ENCODE data around the gene GLS. TPM values are rescaled to one million over a fixed set of nuclear protein-coding genes. Genes with fewer than 3 reads are reported as not detected.

The GLS gene
- polyA plus RNA-seq, 1 experiment = 206 TPM

GRCh38 chr2:190961918-190962487 lies 81.4 kb downstream of the GLS start:
- CTCF ChIA-PET = no interaction called here
- no peaks in the 10 kb centered on the region for H3K27me3 ChIP-seq (ENCODE audit: control insufficient read depth, insufficient read depth, low read length)
- no peak overlapping the region for H3K4me3 ChIP-seq (ENCODE audit: low read depth, low read length)
- POLR2A ChIA-PET = no interaction called here
- no peak for DNase-seq (ENCODE audit: low read depth, low spot score)
- H3K27ac ChIP-seq (ENCODE audit: low read depth, low read length) = no peak overlapping the region
- no peak for TF ChIP-seq CTCF (IDR thresholded peaks at IDR 0.05; ENCODE audit: low read depth, low read length)
- no peaks in the 10 kb centered on the region for H3K9me3 ChIP-seq (ENCODE audit: control insufficient read depth, insufficient read depth, low read length)

GRCh38 chr2:190963088-190963487 lies 82.5 kb downstream of the GLS start:
- ChIA-PET CTCF (interaction anchor here (1.0 kb wide), 1 partner anchor 33 kb away, joined by 3 read pairs; no protein-coding TSS in a partner anchor), POLR2A (no interaction called here)
- H3K27me3 ChIP-seq (ENCODE audit: control insufficient read depth, insufficient read depth, low read length) = no peaks in the 10 kb centered on the region
- no peak for DNase-seq (ENCODE audit: low read depth, low spot score)
- no peaks in the 10 kb centered on the region for H3K9me3 ChIP-seq (ENCODE audit: control insufficient read depth, insufficient read depth, low read length)
- H3K4me3 ChIP-seq (ENCODE audit: low read depth, low read length) = no peak overlapping the region
- H3K27ac ChIP-seq (ENCODE audit: low read depth, low read length) = no peak overlapping the region
- TF ChIP-seq CTCF (IDR thresholded peaks at IDR 0.05; ENCODE audit: low read depth, low read length) = no peak

- ChIA-PET POLR2A (no interaction called here), CTCF (interaction anchor here (0.6 kb wide), 2 partner anchors 14 to 192 kb away, joined by 3 read pairs; no protein-coding TSS in a partner anchor)
- Histone ChIP-seq H3K9me3 (ENCODE audit: control insufficient read depth, insufficient read depth, low read length) (no peaks in the 10 kb centered on the region), H3K4me3 (ENCODE audit: low read depth, low read length) (no peak overlapping the region), H3K27ac (ENCODE audit: low read depth, low read length) (no peak overlapping the region), H3K27me3 (ENCODE audit: control insufficient read depth, insufficient read depth, low read length) (no peaks in the 10 kb centered on the region)
- no peak for DNase-seq (ENCODE audit: low read depth, low spot score)
- TF ChIP-seq CTCF (IDR thresholded peaks at IDR 0.05; ENCODE audit: low read depth, low read length) = no peak
Observed at GRCh38 chr2:190964170-190964795, 83.7 kb downstream of the GLS start.

DNA sequence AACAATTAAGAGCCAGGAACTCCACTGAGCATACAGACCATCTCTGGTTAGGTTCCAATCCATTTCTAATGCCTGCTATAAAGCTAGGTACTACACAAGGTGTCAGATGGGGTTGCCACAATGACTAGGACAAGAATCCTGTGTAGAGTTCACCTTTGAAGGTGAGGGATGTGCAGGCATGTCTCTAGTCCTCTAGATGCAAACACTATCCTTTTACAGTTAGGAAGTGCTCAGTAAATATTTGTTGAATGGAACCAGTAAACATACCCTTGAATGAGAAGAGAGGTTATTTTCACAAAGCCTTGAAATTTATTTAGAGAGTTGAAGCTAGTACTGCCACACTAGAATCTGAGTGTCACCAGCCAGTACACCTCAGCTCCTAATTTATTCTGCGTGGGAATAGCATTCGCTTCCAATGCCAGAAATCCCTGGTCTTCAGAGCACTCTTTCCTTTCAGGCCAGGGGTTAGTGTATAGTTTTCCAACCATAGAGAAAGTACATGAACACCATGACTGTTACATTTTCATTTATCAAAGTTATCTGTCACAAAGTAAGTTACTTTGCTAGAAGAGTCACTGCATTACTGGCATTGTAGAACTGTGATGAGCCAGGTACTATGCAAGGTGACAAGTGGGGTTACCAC lies 85.1 kb downstream of the GLS start:
- no peak for DNase-seq (ENCODE audit: low read depth, low spot score)
- CTCF ChIA-PET = interaction anchor here (0.9 kb wide), 1 partner anchor 115 kb away, joined by 3 read pairs; no protein-coding TSS in a partner anchor
- H3K4me3 ChIP-seq (ENCODE audit: low read depth, low read length) = no peak overlapping the region
- no peaks in the 10 kb centered on the region for H3K27me3 ChIP-seq (ENCODE audit: control insufficient read depth, insufficient read depth, low read length)
- TF ChIP-seq CTCF (IDR thresholded peaks at IDR 0.05; ENCODE audit: low read depth, low read length) = no peak
- H3K9me3 ChIP-seq (ENCODE audit: control insufficient read depth, insufficient read depth, low read length) = no peaks in the 10 kb centered on the region
- H3K27ac ChIP-seq (ENCODE audit: low read depth, low read length) = no peak overlapping the region
- POLR2A ChIA-PET = no interaction called here

- DNase-seq (ENCODE audit: low read depth, low spot score) = no peak
- H3K9me3 ChIP-seq (ENCODE audit: control insufficient read depth, insufficient read depth, low read length) = no peaks in the 10 kb centered on the region
- POLR2A ChIA-PET = no interaction called here
- CTCF ChIA-PET = interaction anchor here (1.3 to 1.6 kb wide), 2 partner anchors 9 to 28 kb away, joined by 4 to 5 read pairs; no protein-coding TSS in a partner anchor
- H3K27ac ChIP-seq (ENCODE audit: low read depth, low read length) = no peak overlapping the region
- H3K27me3 ChIP-seq (ENCODE audit: control insufficient read depth, insufficient read depth, low read length) = no peaks in the 10 kb centered on the region
- no peak overlapping the region for H3K4me3 ChIP-seq (ENCODE audit: low read depth, low read length)
- no peak for TF ChIP-seq CTCF (IDR thresholded peaks at IDR 0.05; ENCODE audit: low read depth, low read length)
Observed at GRCh38 chr2:190968522-190968921, 87.9 kb downstream of the GLS start.
